AG09319 (cell line): ENCODE data around the gene TMEM54.

Experiments used
- DNase-seq: peaks from one replicate; pipeline ENCODE4 v3.0.0-alpha.2; 2010; ENCODE audit warnings: low read depth; ENCODE audit errors: extremely low read depth
- TF ChIP-seq, protein P1 (sequence below): IDR thresholded peaks from 2 replicates; pipeline ENCODE4 v1.5.1; 2011; ENCODE audit warnings: low read depth, mild to moderate bottlenecking, inconsistent platforms, low read length, moderate library complexity

The TMEM54 gene

DNA sequence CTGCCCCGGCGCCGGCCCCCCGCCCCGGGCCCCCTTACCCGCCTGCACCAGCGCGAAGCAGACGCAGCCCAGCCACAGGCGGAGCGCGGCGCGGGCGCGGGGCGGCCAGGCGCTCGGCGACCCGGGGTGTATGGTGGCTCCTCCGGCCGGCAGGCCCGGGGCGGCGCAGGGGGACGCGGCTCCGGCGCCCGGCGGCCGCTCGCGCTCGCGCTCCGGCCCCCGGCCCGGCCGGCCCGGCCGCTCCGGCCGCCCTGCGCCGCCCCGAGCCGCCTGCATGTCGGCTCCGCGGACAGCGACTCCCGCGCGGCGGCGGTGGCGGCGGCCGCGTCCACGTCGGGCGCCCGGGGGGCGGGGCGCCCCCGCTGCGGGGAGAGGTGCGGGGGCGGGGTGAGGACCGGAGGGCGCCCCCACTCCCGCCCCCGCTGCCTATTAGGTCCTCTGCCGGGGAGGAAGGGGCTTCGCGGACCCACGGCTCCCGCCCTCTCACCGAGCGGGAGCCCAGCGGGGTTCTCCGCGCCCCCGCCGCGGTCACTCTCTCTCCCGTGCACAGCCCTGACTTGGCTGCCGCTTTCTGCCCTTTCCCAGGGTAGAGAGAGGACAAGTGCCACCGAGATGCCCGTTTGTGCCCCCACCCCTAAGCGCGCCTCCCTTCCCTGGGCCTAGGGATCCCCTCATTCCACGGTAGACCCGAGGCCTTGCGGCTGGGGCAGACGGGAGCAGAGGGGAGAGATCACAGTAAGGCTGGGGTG is 30.4 kb downstream of the TMEM54 start, which contains the start of gene FNDC5:
Gene FNDC5, minus strand, starts transcription at position 298 of the 749 bp plus-strand sequence.
- no peak for DNase-seq
- TF ChIP-seq, protein P1, sequence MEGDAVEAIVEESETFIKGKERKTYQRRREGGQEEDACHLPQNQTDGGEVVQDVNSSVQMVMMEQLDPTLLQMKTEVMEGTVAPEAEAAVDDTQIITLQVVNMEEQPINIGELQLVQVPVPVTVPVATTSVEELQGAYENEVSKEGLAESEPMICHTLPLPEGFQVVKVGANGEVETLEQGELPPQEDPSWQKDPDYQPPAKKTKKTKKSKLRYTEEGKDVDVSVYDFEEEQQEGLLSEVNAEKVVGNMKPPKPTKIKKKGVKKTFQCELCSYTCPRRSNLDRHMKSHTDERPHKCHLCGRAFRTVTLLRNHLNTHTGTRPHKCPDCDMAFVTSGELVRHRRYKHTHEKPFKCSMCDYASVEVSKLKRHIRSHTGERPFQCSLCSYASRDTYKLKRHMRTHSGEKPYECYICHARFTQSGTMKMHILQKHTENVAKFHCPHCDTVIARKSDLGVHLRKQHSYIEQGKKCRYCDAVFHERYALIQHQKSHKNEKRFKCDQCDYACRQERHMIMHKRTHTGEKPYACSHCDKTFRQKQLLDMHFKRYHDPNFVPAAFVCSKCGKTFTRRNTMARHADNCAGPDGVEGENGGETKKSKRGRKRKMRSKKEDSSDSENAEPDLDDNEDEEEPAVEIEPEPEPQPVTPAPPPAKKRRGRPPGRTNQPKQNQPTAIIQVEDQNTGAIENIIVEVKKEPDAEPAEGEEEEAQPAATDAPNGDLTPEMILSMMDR, result no peak

- no peak for DNase-seq
- TF ChIP-seq, protein P1, result no peak
Observed at GRCh38 chr1:32869923-32870614, 31.1 kb downstream of the TMEM54 start.

DNA sequence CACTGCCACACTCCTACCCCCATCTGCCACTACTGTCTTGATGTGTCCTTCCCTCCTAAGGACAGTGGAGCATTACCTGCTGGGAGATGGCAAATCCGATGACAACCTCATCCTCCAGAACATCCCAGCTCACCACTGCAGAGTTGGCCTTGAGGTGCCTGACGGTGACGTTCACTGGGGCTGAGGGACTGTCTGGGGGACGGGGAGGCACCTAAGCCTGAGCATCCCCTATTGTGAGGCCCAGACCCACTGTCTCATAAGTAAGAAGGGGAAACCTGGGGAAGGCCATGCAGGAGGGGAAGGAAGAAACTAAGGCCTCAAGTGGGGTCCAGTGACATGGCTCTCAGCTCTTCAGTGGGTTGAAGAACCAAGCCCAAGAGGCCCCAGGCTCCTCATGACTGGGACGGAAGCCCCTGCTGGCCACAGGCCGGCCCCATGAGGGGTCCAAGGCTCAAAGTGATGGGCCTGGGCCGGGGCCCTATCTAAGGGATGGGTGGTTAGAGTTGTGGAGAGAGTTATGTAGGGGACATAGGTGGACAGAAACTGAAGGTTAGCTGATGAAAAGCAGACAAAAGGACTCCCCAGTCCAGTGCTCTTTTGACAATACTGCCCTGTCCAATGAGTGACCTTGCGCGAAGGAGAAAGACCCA is 32.3 kb downstream of the TMEM54 start:
- no peak for DNase-seq
- TF ChIP-seq, protein P1, result no peak

DNA sequence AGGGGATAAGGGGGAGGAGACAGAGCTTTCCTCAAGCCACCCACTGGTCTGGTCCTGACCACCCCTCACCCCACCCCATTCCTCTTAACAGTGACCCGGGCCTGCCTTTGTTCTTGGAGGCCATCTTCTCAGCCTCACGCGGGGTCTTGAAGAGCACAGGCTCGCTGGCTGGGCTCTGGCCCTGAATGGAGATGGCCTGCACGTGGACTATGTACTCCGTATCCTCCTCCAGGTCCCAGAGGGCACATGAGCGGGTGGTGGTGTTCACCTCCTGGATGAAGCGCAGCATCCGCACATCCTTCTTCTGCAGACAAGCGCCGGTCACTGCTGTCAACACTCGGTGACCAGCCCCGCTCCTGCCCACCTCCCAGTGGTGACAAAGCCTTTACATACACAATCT is 33.1 kb downstream of the TMEM54 start:
- TF ChIP-seq, protein P1, result no peak
- no peak for DNase-seq

DNA sequence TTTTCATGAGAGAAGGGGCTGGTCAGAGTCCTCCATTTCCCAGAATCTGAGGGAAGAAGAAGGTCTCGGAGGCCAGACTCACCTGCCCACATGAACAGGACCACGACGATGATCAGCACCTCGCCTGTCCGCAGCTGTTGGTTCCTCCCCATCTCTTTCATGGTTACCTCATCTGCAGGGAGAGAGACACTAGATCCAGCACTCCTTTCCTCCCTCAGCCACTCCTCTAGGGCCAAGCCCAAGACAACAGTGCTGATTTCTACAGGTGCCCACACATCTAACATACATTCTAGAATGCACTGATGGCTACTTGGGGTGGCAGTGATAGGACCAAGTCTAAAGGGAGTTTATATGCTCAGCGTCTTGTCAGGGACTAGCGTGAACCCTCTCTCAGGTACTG is 33.5 kb downstream of the TMEM54 start:
- TF ChIP-seq, protein P1, result no peak
- no peak for DNase-seq

DNA sequence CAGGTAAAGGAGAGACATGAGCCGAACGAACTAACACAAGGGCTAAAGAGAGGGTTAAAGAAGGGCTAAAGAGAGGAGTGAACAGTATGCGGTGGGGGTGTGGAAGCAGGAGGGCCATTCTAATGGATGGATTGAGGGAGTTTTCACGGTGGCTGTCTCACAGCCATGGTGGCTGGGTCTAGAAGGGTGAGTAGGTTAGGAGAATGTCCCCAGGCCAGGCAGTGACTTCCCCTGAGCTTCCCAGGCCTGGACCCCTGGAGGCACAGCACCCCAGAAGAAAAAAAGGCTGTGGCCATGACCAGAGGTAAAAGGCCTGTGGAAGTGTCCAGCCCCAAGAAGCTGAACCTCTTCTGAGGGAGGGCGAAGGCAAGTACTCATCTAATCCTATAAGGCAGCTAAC is 34.0 kb downstream of the TMEM54 start:
- no peak for DNase-seq
- TF ChIP-seq, protein P1, result no peak
